Measurements from ENCODE around the gene CLEC1B. TPM values are rescaled to one million over a fixed set of nuclear protein-coding genes. Genes with fewer than 3 reads are reported as not detected.
"Not testable (repeated sequence)": the region's sequence is repeated elsewhere in the genome, so short reads cannot be mapped to it uniquely, and the experiment has no call there.

The CLEC1B gene
- total RNA-seq = not detected

DNA sequence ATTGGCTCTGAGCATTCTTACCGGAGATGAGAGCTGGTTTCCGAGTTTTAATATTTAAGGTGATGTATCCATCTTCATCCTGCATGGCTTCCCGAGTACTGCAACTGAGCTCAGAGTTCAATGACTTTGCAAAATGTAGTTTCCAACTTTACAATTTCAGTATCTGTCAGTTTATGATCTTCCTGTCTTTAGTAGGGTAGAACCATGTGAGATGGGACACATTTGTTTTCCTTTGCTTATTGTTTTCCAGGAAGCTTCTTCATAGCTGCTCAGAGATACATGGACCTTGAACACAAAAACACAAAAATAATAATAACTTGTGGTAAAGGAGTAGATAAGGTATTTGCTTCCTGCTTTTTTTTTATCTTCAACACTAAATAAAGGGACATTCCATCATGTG lies at the start of gene CLEC1B:
Gene CLEC1B (minus strand): TSS at position 106 of the 400 bp plus-strand sequence. CDS start 21 bp downstream, at position 85.
- H3K36me3 Mint-ChIP-seq (ENCODE audit: insufficient read depth in 2 of 2) = no peaks in the 10 kb centered on the region
- ATAC-seq (replicated peaks in 1 of 2) = no peak
- H3K4me3 Mint-ChIP-seq = no peak within 1 kb of the TSS
- no peaks in the 10 kb centered on the region for H3K9me3 Mint-ChIP-seq
- no peak for DNase-seq
- no peaks in the 10 kb centered on the region for H3K27me3 Mint-ChIP-seq (ENCODE audit: low read depth)
- peak within 1 kb of the TSS; percentile 66 for H3K27ac Mint-ChIP-seq
- no peaks in the 10 kb centered on the region for H3K4me1 Mint-ChIP-seq (ENCODE audit: low read depth)

DNA sequence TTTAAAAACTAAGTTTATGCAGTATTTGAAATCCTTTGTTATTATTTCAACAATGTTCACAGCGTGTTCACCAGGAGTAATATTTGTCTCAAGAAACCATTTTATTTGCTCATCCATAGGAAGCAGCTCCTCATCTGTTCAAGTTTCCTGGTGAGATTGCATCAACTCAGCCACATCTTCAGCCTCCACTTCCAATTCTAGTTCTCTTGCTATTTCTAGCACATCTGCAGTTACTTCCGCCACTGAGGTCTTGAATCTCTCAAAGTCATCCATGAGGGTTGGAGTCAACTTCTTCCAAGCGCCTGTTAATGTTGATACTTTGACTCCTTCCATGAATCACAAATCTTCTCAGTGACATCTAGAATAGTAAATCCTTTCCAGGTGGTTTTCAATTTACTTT lies 49.6 kb upstream of the CLEC1B start:
- Mint-ChIP-seq H3K36me3 (ENCODE audit: insufficient read depth in 2 of 2) (no peaks in the 10 kb centered on the region), H3K4me1 (ENCODE audit: low read depth) (peaks cover 10% of the 10 kb centered on the region), H3K9me3 (no peaks in the 10 kb centered on the region), H3K4me3 (no peak overlapping the region), H3K27ac (no peak overlapping the region), H3K27me3 (ENCODE audit: low read depth) (peaks cover 7% of the 10 kb centered on the region)
- DNase-seq (no peak), ATAC-seq (replicated peaks in 1 of 2) (no peak)

- no peaks in the 10 kb centered on the region for H3K27me3 Mint-ChIP-seq (ENCODE audit: low read depth)
- H3K4me3 Mint-ChIP-seq = no peak overlapping the region
- ATAC-seq (replicated peaks in 1 of 2) (no peak), DNase-seq (no peak)
- no peaks in the 10 kb centered on the region for H3K9me3 Mint-ChIP-seq
- H3K36me3 Mint-ChIP-seq (ENCODE audit: insufficient read depth in 2 of 2) = no peaks in the 10 kb centered on the region
- H3K27ac Mint-ChIP-seq = no peak overlapping the region
- no peaks in the 10 kb centered on the region for H3K4me1 Mint-ChIP-seq (ENCODE audit: low read depth)
Measured at GRCh38 chr12:10042167-10042566, 43.2 kb upstream of the CLEC1B start.

DNA sequence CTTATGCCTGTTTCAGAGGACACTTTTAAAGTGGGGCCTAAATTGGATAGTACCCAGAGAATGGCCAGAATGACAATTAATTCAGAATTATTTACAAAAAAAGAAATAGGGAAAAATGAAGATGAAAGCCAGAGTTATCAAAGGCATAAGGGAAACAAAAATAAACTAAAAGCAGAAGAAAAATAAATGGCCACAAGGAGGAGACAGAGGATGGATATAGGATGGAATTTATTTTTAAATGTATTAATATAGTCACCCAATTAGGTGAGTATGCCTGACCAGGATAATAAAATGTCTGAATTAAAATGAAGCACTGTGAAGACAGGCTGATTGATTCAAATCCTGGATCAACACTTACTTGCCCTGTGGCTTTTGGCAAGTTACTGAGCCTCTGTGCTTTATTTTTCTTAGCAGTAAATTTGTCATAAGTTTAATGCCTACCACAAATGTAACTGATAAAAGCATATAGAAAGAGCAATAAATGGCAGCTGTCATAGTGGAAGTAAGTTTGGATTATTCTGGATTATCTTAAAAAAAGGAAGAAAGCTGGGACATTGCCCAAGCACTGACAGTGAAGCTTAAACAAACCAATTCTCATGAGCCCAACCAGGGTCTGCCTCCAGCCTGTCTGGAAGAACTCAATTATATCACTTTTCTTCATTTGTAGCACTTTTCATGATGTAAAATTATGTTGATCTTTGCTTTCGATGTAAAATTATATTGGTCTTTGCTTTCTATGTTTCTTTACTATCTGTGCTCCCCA lies 35.0 kb upstream of the CLEC1B start:
- Mint-ChIP-seq H3K27me3 (ENCODE audit: low read depth) (no peaks in the 10 kb centered on the region), H3K27ac (no peak overlapping the region), H3K4me3 (no peak overlapping the region), H3K9me3 (no peaks in the 10 kb centered on the region), H3K4me1 (ENCODE audit: low read depth) (no peaks in the 10 kb centered on the region), H3K36me3 (ENCODE audit: insufficient read depth in 2 of 2) (no peaks in the 10 kb centered on the region)
- ATAC-seq (replicated peaks in 1 of 2) = no peak
- no peak for DNase-seq

DNA sequence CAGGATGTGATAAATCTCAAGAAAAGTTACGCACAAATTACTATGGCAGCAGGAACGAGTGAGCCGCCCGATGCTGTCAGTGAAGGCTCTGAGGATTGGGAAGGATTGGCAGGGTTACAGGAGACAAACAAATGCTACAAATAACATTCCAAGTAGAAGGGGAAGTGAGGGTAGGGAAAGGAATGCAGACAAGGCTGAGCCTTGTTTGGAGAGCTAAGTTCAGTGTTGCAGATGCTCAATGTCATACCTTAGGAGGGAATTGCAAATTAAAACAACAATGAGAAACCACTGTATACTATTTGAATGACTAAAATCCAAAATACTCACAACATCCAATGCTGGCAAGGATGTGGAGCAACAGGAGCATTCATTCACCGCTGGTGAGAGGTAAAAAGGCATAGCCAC lies 32.9 kb upstream of the CLEC1B start:
- H3K4me3 Mint-ChIP-seq = no peak overlapping the region
- no peaks in the 10 kb centered on the region for H3K4me1 Mint-ChIP-seq (ENCODE audit: low read depth)
- H3K9me3 Mint-ChIP-seq = no peaks in the 10 kb centered on the region
- ATAC-seq (replicated peaks in 1 of 2) (no peak), DNase-seq (no peak)
- H3K36me3 Mint-ChIP-seq (ENCODE audit: insufficient read depth in 2 of 2) = no peaks in the 10 kb centered on the region
- no peaks in the 10 kb centered on the region for H3K27me3 Mint-ChIP-seq (ENCODE audit: low read depth)
- H3K27ac Mint-ChIP-seq = no peak overlapping the region

DNA sequence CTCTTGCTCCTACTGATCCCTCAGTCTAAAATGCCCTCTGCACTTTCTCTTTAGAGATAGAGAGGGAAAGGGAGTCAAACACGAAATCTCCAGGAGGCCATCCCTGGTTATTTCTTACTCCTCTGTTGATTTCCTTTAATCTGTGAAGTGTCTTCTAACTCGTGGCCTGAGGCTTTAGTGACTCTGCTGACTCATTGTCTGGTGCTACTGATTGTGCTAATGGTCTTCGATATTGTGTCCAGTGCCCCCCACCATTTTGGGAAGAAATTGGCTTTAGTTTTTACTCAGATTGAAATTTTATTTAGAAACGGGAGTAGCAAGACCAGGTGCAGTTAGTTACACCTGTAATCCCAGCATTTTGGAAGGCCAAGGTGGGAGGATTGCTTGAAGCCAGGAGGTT lies 32.4 kb upstream of the CLEC1B start:
- no peaks in the 10 kb centered on the region for H3K27me3 Mint-ChIP-seq (ENCODE audit: low read depth)
- H3K4me3 Mint-ChIP-seq = no peak overlapping the region
- DNase-seq = no peak
- no peaks in the 10 kb centered on the region for H3K4me1 Mint-ChIP-seq (ENCODE audit: low read depth)
- no peaks in the 10 kb centered on the region for H3K9me3 Mint-ChIP-seq
- no peak for ATAC-seq (replicated peaks in 1 of 2)
- H3K36me3 Mint-ChIP-seq (ENCODE audit: insufficient read depth in 2 of 2) = no peaks in the 10 kb centered on the region
- H3K27ac Mint-ChIP-seq = no peak overlapping the region

DNA sequence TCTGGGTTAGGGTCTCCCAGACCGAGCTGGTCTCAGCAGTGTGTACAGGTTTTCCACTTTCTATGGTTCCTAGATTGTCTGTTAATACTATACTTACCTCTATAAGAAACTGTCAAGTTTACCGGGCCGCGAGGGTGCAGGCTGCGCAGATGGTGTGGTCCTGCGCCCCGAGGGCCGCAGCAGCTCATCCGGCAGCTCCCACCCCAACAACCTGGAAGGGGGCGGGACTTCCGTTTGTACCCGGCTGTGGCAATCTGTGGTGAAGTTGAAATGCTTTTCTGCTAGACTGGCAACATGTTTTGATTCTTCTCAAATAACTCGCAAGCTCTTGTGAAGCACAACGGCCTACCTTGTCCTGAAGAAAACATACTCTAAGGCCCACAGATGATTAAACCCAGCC lies 31.5 kb upstream of the CLEC1B start, which contains the start of gene CLEC9A:
Gene CLEC9A (plus strand): TSS at position 237 of the 400 bp plus-strand sequence. CDS start 22,006 bp downstream, outside the sequence.
- no peaks in the 10 kb centered on the region for H3K9me3 Mint-ChIP-seq
- H3K4me3 Mint-ChIP-seq = no peak within 1 kb of the TSS
- H3K36me3 Mint-ChIP-seq (ENCODE audit: insufficient read depth in 2 of 2) = no peaks in the 10 kb centered on the region
- no peak within 1 kb of the TSS for H3K27ac Mint-ChIP-seq
- no peak for ATAC-seq (replicated peaks in 1 of 2)
- DNase-seq = no peak
- H3K4me1 Mint-ChIP-seq (ENCODE audit: low read depth) = no peaks in the 10 kb centered on the region
- no peaks in the 10 kb centered on the region for H3K27me3 Mint-ChIP-seq (ENCODE audit: low read depth)

GRCh38 chr12:10027721-10028120 lies 28.8 kb upstream of the CLEC1B start:
- no peaks in the 10 kb centered on the region for H3K36me3 Mint-ChIP-seq (ENCODE audit: insufficient read depth in 2 of 2)

GRCh38 chr12:10027311-10027710 lies 28.4 kb upstream of the CLEC1B start:
- H3K9me3 Mint-ChIP-seq = no peaks in the 10 kb centered on the region
- ATAC-seq (replicated peaks in 1 of 2) (no peak), DNase-seq (no peak)
- no peaks in the 10 kb centered on the region for H3K36me3 Mint-ChIP-seq (ENCODE audit: insufficient read depth in 2 of 2)
- no peaks in the 10 kb centered on the region for H3K4me1 Mint-ChIP-seq (ENCODE audit: low read depth)
- H3K27ac Mint-ChIP-seq = no peak overlapping the region
- H3K27me3 Mint-ChIP-seq (ENCODE audit: low read depth) = no peaks in the 10 kb centered on the region
- no peak overlapping the region for H3K4me3 Mint-ChIP-seq

More at GRCh38 chr12:10027721-10028120, 28.8 kb upstream of the CLEC1B start:
- Mint-ChIP-seq H3K27ac (no peak overlapping the region), H3K4me1 (ENCODE audit: low read depth) (no peaks in the 10 kb centered on the region), H3K4me3 (no peak overlapping the region), H3K9me3 (no peaks in the 10 kb centered on the region), H3K27me3 (ENCODE audit: low read depth) (no peaks in the 10 kb centered on the region)
- ATAC-seq (replicated peaks in 1 of 2) (no peak), DNase-seq (no peak)

GRCh38 chr12:10026666-10027065 lies 27.7 kb upstream of the CLEC1B start:
- H3K4me1 Mint-ChIP-seq (ENCODE audit: low read depth); H3K9me3 Mint-ChIP-seq; H3K36me3 Mint-ChIP-seq (ENCODE audit: insufficient read depth in 2 of 2); DNase-seq; H3K4me3 Mint-ChIP-seq; H3K27me3 Mint-ChIP-seq (ENCODE audit: low read depth); ATAC-seq (replicated peaks in 1 of 2); H3K27ac Mint-ChIP-seq: not testable (repeated sequence)

- no peaks in the 10 kb centered on the region for H3K36me3 Mint-ChIP-seq (ENCODE audit: insufficient read depth in 2 of 2)
Measured at GRCh38 chr12:10025236-10025635, 26.3 kb upstream of the CLEC1B start.

DNA sequence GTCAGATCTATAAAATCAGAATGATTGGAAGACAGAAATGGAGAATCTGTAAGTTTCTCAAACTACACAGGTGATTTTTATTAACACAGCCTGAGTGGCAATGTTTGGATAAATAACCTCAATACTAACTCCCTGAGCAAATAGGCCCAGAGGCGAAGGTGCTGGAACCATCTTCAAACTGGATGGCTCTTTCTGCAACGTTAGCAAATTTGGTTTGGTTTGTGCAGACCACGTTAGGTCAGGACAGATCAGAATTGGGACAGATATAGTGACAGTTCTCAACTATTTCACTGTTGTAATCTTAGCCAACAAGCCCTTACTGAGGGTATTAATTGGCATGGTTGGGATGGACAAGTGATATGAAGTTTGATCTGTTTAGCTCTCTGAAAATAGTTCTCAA lies 22.4 kb upstream of the CLEC1B start:
- no peak for ATAC-seq (replicated peaks in 1 of 2)
- DNase-seq = no peak
- Mint-ChIP-seq H3K27ac (no peak overlapping the region), H3K4me3 (no peak overlapping the region), H3K4me1 (ENCODE audit: low read depth) (no peaks in the 10 kb centered on the region), H3K36me3 (ENCODE audit: insufficient read depth in 2 of 2) (no peaks in the 10 kb centered on the region), H3K9me3 (no peaks in the 10 kb centered on the region), H3K27me3 (ENCODE audit: low read depth) (no peaks in the 10 kb centered on the region)

More at GRCh38 chr12:10025236-10025635, 26.3 kb upstream of the CLEC1B start:
- Mint-ChIP-seq H3K27ac (no peak overlapping the region), H3K4me3 (no peak overlapping the region), H3K4me1 (ENCODE audit: low read depth) (no peaks in the 10 kb centered on the region), H3K9me3 (no peaks in the 10 kb centered on the region), H3K27me3 (ENCODE audit: low read depth) (no peaks in the 10 kb centered on the region)
- ATAC-seq (replicated peaks in 1 of 2) = no peak
- DNase-seq = no peak

GRCh38 chr12:10018386-10018785 lies 19.5 kb upstream of the CLEC1B start:
- no peak overlapping the region for H3K4me3 Mint-ChIP-seq
- H3K36me3 Mint-ChIP-seq (ENCODE audit: insufficient read depth in 2 of 2) = no peaks in the 10 kb centered on the region
- no peak overlapping the region for H3K27ac Mint-ChIP-seq
- H3K27me3 Mint-ChIP-seq (ENCODE audit: low read depth) = no peaks in the 10 kb centered on the region
- H3K9me3 Mint-ChIP-seq = no peaks in the 10 kb centered on the region
- ATAC-seq (replicated peaks in 1 of 2) (no peak), DNase-seq (no peak)
- H3K4me1 Mint-ChIP-seq (ENCODE audit: low read depth) = no peaks in the 10 kb centered on the region

- Mint-ChIP-seq H3K4me3 (no peak overlapping the region), H3K9me3 (no peaks in the 10 kb centered on the region), H3K27me3 (ENCODE audit: low read depth) (peaks cover 6% of the 10 kb centered on the region), H3K27ac (no peak overlapping the region), H3K36me3 (ENCODE audit: insufficient read depth in 2 of 2) (no peaks in the 10 kb centered on the region), H3K4me1 (ENCODE audit: low read depth) (no peaks in the 10 kb centered on the region)
- ATAC-seq (replicated peaks in 1 of 2) (no peak), DNase-seq (no peak)
Measured at GRCh38 chr12:10016881-10017280, 18.0 kb upstream of the CLEC1B start.

Measured in activated T-cell treated with anti-CD3 and anti-CD28 coated beads, Interleukin-2, amount 50 U/mL, for 72 hours (primary cell).